Testis (tissue), 2 donors: ENCODE data around the gene ANKRD40CL.

ENCODE experiments used
- CTCF ChIP-seq, 3 experiments: fragments of 450-650 bp in 2 of 3; fragments of 200-600 bp in 1 of 3; sonication (generic) in 1 of 3; IDR thresholded peaks; one replicate each; pipeline ENCODE4 v1.5.1; 2016 to 2019; ENCODE audit warnings: antibody characterized with exemption in 3 of 3, mild to moderate bottlenecking in 2 of 3, moderate library complexity in 1 of 3
- POLR2A ChIP-seq: fragments of 450-650 bp; IDR thresholded peaks from one replicate; pipeline ENCODE4 v1.6.1; 2017; ENCODE audit warnings: antibody characterized with exemption, mild to moderate bottlenecking, moderate library complexity

- TF ChIP-seq POLR2A: no peak
- TF ChIP-seq CTCF (IDR thresholded peaks at IDR 0.05): no peak
Measured at GRCh38 chr17:50807675-50808074, 40.4 kb upstream of the ANKRD40CL start.
